Hindlimb muscle (tissue), 1 donor: ENCODE results near the gene PIGB. TPM values are rescaled to one million over a fixed set of nuclear protein-coding genes. Genes with fewer than 3 reads are reported as not detected.
A peak's percentile ranks its signal among the peaks of the same experiment; 100 is the strongest.
"Not testable (repeated sequence)": the region's sequence is repeated elsewhere in the genome, so short reads cannot be mapped to it uniquely, and the experiment has no call there.

Source experiments
- DNase-seq: peaks from one replicate; pipeline ENCODE4 v3.0.0-alpha.2; 2013
- polyA plus RNA-seq: library from polyadenylated mRNA; unstranded; fragments of 120-200 nt; gene quantifications from one replicate; pipeline ENCODE4 v1.2.1, GENCODE V29; 2013; ENCODE audit not compliant: insufficient read length

Gene PIGB
- polyA plus RNA-seq, result 8.9 TPM

- peak; percentile 89 for DNase-seq
These were observed at the start of gene PIGB, which contains the start of gene PIGBOS1 for GRCh38 chr15:55318588-55319494. Gene PIGB, plus strand, starts transcription at chr15:55319222. Its CDS starts 29 bp downstream, at chr15:55319251. Gene PIGBOS1, minus strand, starts transcription at chr15:55319123. Its CDS starts 1,331 bp downstream, at chr15:55317792.

GRCh38 chr15:55270291-55270690 lies 48.7 kb upstream of the PIGB start:
- no peak for DNase-seq

GRCh38 chr15:55276324-55276723 lies 42.7 kb upstream of the PIGB start:
- DNase-seq, result no peak

GRCh38 chr15:55277116-55277564 lies 41.9 kb upstream of the PIGB start:
- DNase-seq, result no peak

- no peak for DNase-seq
These were observed 41.3 kb upstream of the PIGB start for GRCh38 chr15:55277715-55278114.

- DNase-seq, result no peak
These were observed 39.8 kb upstream of the PIGB start for GRCh38 chr15:55279100-55279745.

- no peak for DNase-seq
These were observed 39.2 kb upstream of the PIGB start for GRCh38 chr15:55279746-55280351.

- not testable (repeated sequence) for DNase-seq
These were observed 38.4 kb upstream of the PIGB start for GRCh38 chr15:55280589-55280988.

- DNase-seq, result no peak
These were observed 37.3 kb upstream of the PIGB start for GRCh38 chr15:55281517-55282228.

GRCh38 chr15:55282284-55282833 lies 36.7 kb upstream of the PIGB start:
- no peak for DNase-seq

- no peak for DNase-seq
These were observed 35.5 kb upstream of the PIGB start for GRCh38 chr15:55283379-55284147.

- DNase-seq, result no peak
These were observed 34.6 kb upstream of the PIGB start for GRCh38 chr15:55284426-55284825.

- not testable (repeated sequence) for DNase-seq
These were observed 32.4 kb upstream of the PIGB start for GRCh38 chr15:55286442-55287189.

GRCh38 chr15:55288006-55288717 lies 30.9 kb upstream of the PIGB start:
- DNase-seq, result no peak

- peak; percentile 43 for DNase-seq
These were observed 29.8 kb upstream of the PIGB start for GRCh38 chr15:55289011-55289745.

GRCh38 chr15:55289746-55290527 lies 29.1 kb upstream of the PIGB start, which contains the start of gene RAB27A:
Gene RAB27A, minus strand, starts transcription at chr15:55289813. Its CDS starts 54,879 bp downstream, at chr15:55234934.
- DNase-seq, result peak; percentile 69

GRCh38 chr15:55290528-55291057 lies 28.4 kb upstream of the PIGB start:
- DNase-seq, result peak; percentile 82

GRCh38 chr15:55297315-55297714 lies 21.7 kb upstream of the PIGB start:
- no peak for DNase-seq
